ENCODE data around the gene KRTAP5-11.
"Not testable (repeated sequence)": the region's sequence is repeated elsewhere in the genome, so short reads cannot be mapped to it uniquely, and the experiment has no call there.

The KRTAP5-11 gene

GRCh38 chr11:71582309-71582895 is at the start of gene KRTAP5-11:
Gene KRTAP5-11, minus strand, starts transcription at chr11:71582875. Its CDS starts 38 bp downstream, at chr11:71582837.
- Histone ChIP-seq H3K9me3 (no peaks in the 10 kb centered on the region), H3K36me3 (no peaks in the 10 kb centered on the region), H3K27ac (no peak within 1 kb of the TSS), H3K27me3 (peaks cover 17% of the 10 kb centered on the region), H3K4me3 (ENCODE audit: low read depth in 1 of 2, low read length in 1 of 2) (no peak within 1 kb of the TSS), H3K4me1 (ENCODE audit: control insufficient read depth in 1 of 2, insufficient read depth in 1 of 2, low read depth in 1 of 2, low read length in 1 of 2) (no peaks in the 10 kb centered on the region)
- TF ChIP-seq CTCF (IDR thresholded peaks at IDR 0.05), result no peak

- not testable (repeated sequence) for H3K27ac ChIP-seq; H3K4me1 ChIP-seq (ENCODE audit: control insufficient read depth in 1 of 2, insufficient read depth in 1 of 2, low read depth in 1 of 2, low read length in 1 of 2); H3K9me3 ChIP-seq; H3K36me3 ChIP-seq; H3K4me3 ChIP-seq (ENCODE audit: low read depth in 1 of 2, low read length in 1 of 2); H3K27me3 ChIP-seq
These were observed 48.9 kb upstream of the KRTAP5-11 start for GRCh38 chr11:71631551-71631950.

- H3K4me1 ChIP-seq (ENCODE audit: control insufficient read depth in 1 of 2, insufficient read depth in 1 of 2, low read depth in 1 of 2, low read length in 1 of 2); H3K36me3 ChIP-seq; H3K27me3 ChIP-seq; H3K27ac ChIP-seq; H3K9me3 ChIP-seq; H3K4me3 ChIP-seq (ENCODE audit: low read depth in 1 of 2, low read length in 1 of 2): not testable (repeated sequence)
These were observed 47.4 kb upstream of the KRTAP5-11 start for GRCh38 chr11:71630071-71630470.

GRCh38 chr11:71628943-71629342 is 46.3 kb upstream of the KRTAP5-11 start:
- H3K4me3 ChIP-seq (ENCODE audit: low read depth in 1 of 2, low read length in 1 of 2); H3K27me3 ChIP-seq; H3K4me1 ChIP-seq (ENCODE audit: control insufficient read depth in 1 of 2, insufficient read depth in 1 of 2, low read depth in 1 of 2, low read length in 1 of 2); H3K27ac ChIP-seq; H3K9me3 ChIP-seq; H3K36me3 ChIP-seq: not testable (repeated sequence)

GRCh38 chr11:71623226-71623625 is 40.6 kb upstream of the KRTAP5-11 start:
- H3K36me3 ChIP-seq; H3K27ac ChIP-seq; H3K4me3 ChIP-seq (ENCODE audit: low read depth in 1 of 2, low read length in 1 of 2); H3K4me1 ChIP-seq (ENCODE audit: control insufficient read depth in 1 of 2, insufficient read depth in 1 of 2, low read depth in 1 of 2, low read length in 1 of 2); H3K9me3 ChIP-seq; H3K27me3 ChIP-seq: not testable (repeated sequence)

GRCh38 chr11:71622561-71622960 is 39.9 kb upstream of the KRTAP5-11 start:
- not testable (repeated sequence) for H3K27ac ChIP-seq; H3K4me1 ChIP-seq (ENCODE audit: control insufficient read depth in 1 of 2, insufficient read depth in 1 of 2, low read depth in 1 of 2, low read length in 1 of 2); H3K9me3 ChIP-seq; H3K27me3 ChIP-seq; H3K36me3 ChIP-seq; H3K4me3 ChIP-seq (ENCODE audit: low read depth in 1 of 2, low read length in 1 of 2)

- not testable (repeated sequence) for H3K9me3 ChIP-seq; H3K4me3 ChIP-seq (ENCODE audit: low read depth in 1 of 2, low read length in 1 of 2); H3K27ac ChIP-seq; H3K27me3 ChIP-seq; H3K4me1 ChIP-seq (ENCODE audit: control insufficient read depth in 1 of 2, insufficient read depth in 1 of 2, low read depth in 1 of 2, low read length in 1 of 2); H3K36me3 ChIP-seq
These were observed 32.3 kb upstream of the KRTAP5-11 start for GRCh38 chr11:71615003-71615402.

- H3K4me3 ChIP-seq (ENCODE audit: low read depth in 1 of 2, low read length in 1 of 2); H3K9me3 ChIP-seq; H3K4me1 ChIP-seq (ENCODE audit: control insufficient read depth in 1 of 2, insufficient read depth in 1 of 2, low read depth in 1 of 2, low read length in 1 of 2); H3K27ac ChIP-seq; H3K36me3 ChIP-seq: not testable (repeated sequence)
- peaks cover 12% of the 10 kb centered on the region for H3K27me3 ChIP-seq
These were observed 31.8 kb upstream of the KRTAP5-11 start for GRCh38 chr11:71614366-71614917.

- not testable (repeated sequence) for H3K4me3 ChIP-seq (ENCODE audit: low read depth in 1 of 2, low read length in 1 of 2); H3K4me1 ChIP-seq (ENCODE audit: control insufficient read depth in 1 of 2, insufficient read depth in 1 of 2, low read depth in 1 of 2, low read length in 1 of 2); H3K36me3 ChIP-seq; H3K9me3 ChIP-seq; H3K27ac ChIP-seq
- H3K27me3 ChIP-seq, result peaks cover 17% of the 10 kb centered on the region
These were observed 31.3 kb upstream of the KRTAP5-11 start for GRCh38 chr11:71613931-71614330.

GRCh38 chr11:71611218-71611910 is 28.7 kb upstream of the KRTAP5-11 start:
- not testable (repeated sequence) for H3K4me3 ChIP-seq (ENCODE audit: low read depth in 1 of 2, low read length in 1 of 2); H3K27ac ChIP-seq; H3K4me1 ChIP-seq (ENCODE audit: control insufficient read depth in 1 of 2, insufficient read depth in 1 of 2, low read depth in 1 of 2, low read length in 1 of 2); H3K36me3 ChIP-seq; H3K9me3 ChIP-seq
- peaks cover 43% of the 10 kb centered on the region for H3K27me3 ChIP-seq

GRCh38 chr11:71608272-71608671 is 25.6 kb upstream of the KRTAP5-11 start:
- H3K9me3 ChIP-seq; H3K36me3 ChIP-seq; H3K4me3 ChIP-seq (ENCODE audit: low read depth in 1 of 2, low read length in 1 of 2); H3K4me1 ChIP-seq (ENCODE audit: control insufficient read depth in 1 of 2, insufficient read depth in 1 of 2, low read depth in 1 of 2, low read length in 1 of 2); H3K27ac ChIP-seq: not testable (repeated sequence)
- H3K27me3 ChIP-seq, result peaks cover 66% of the 10 kb centered on the region

GRCh38 chr11:71607520-71608216 is 25.0 kb upstream of the KRTAP5-11 start:
- H3K4me1 ChIP-seq (ENCODE audit: control insufficient read depth in 1 of 2, insufficient read depth in 1 of 2, low read depth in 1 of 2, low read length in 1 of 2); H3K27ac ChIP-seq; H3K9me3 ChIP-seq; H3K36me3 ChIP-seq; H3K4me3 ChIP-seq (ENCODE audit: low read depth in 1 of 2, low read length in 1 of 2): not testable (repeated sequence)
- peaks cover 66% of the 10 kb centered on the region for H3K27me3 ChIP-seq

Data from neutrophil (primary cell).